Lower lobe of right lung (tissue), 2 donors: ENCODE results near the gene TNPO1. TPM values are rescaled to one million over a fixed set of nuclear protein-coding genes. Genes with fewer than 3 reads are reported as not detected.

ENCODE experiments used
- ATAC-seq, 2 donors: fragments of 200-7000 bp; cut with Tn5 transposase; one replicate each; pipeline ENCODE4 v1.9.1; 2020 to 2022; ENCODE audit warnings: mild to moderate bottlenecking in 2 of 2, moderate library complexity in 2 of 2
- DNase-seq: peaks from one replicate; pipeline ENCODE4 v3.0.0-alpha.2; 2020
- H3K27ac ChIP-seq: fragments of 200-600 bp; one replicate; pipeline ENCODE4 v1.8.0; 2022
- H3K27me3 ChIP-seq: fragments of 200-600 bp; one replicate; pipeline ENCODE4 v1.8.0; 2022; ENCODE audit warnings: low read depth
- H3K36me3 ChIP-seq: fragments of 200-600 bp; one replicate; pipeline ENCODE4 v1.8.0; 2022; ENCODE audit warnings: mild to moderate bottlenecking
- H3K4me1 ChIP-seq: fragments of 200-600 bp; one replicate; pipeline ENCODE4 v1.8.0; 2022
- H3K4me3 ChIP-seq: fragments of 200-600 bp; one replicate; pipeline ENCODE4 v1.8.0; 2022; ENCODE audit warnings: mild to moderate bottlenecking
- H3K9me3 ChIP-seq: fragments of 200-600 bp; one replicate; pipeline ENCODE4 v1.8.0; 2022
- CTCF ChIP-seq: fragments of 200-600 bp; IDR thresholded peaks from one replicate; pipeline ENCODE4 v1.8.0; 2022; ENCODE audit warnings: antibody characterized with exemption, mild to moderate bottlenecking
- intact Hi-C: fragments of 100-400 bp; cut with DNase I; formaldehyde crosslinking; loops from one replicate; pipeline ENCODE4 v1.11.0; 2022
- total RNA-seq: library from RNA; stranded (reverse); fragmentation: NEBNext Ultra II Directional; extraction: Animal tissue kit (Norgen Biotek cat#: 25700); gene quantifications from one replicate; pipeline ENCODE4 v1.2.1, GENCODE V29; 2021
- donor health status: DM: no; HTN: yes; CAD: no; lungs with severe emphysema.

TNPO1 gene
- total RNA-seq, 1 donor from 2014 or later = 100 TPM

DNA sequence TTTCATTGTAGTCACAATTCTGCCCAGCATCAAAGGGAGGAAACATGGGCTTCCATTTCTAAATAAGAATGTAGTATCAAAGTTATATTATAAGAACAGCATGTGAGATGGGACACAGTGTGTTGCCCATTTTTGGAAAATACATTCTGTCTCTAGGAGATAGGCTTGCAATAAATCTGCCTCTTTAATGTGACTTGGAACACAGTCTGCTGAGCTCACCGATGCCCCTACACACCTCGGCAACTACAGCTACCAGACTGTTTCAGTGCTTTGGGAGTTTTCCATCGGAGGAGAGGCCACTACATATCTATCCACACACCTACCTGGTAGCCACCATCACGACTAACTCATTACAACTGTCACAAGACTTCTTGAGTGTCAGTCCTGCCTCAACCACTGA lies 120.4 kb downstream of the TNPO1 start:
- TF ChIP-seq CTCF = no peak
- intact Hi-C loops = no loop called here
- no peak overlapping the region for H3K4me3 ChIP-seq
- H3K4me1 ChIP-seq = peaks cover 25% of the 10 kb centered on the region
- H3K27ac ChIP-seq = no peak overlapping the region
- no peaks in the 10 kb centered on the region for H3K36me3 ChIP-seq
- no peaks in the 10 kb centered on the region for H3K9me3 ChIP-seq
- DNase-seq (no peak), ATAC-seq (no peak)
- H3K27me3 ChIP-seq = no peaks in the 10 kb centered on the region

- Histone ChIP-seq H3K4me3 (no peak overlapping the region), H3K27me3 (no peaks in the 10 kb centered on the region), H3K9me3 (no peaks in the 10 kb centered on the region), H3K27ac (no peak overlapping the region), H3K4me1 (peaks cover 25% of the 10 kb centered on the region), H3K36me3 (no peaks in the 10 kb centered on the region)
- ATAC-seq (peak; percentile 43 to 51), DNase-seq (no peak)
- no peak for TF ChIP-seq CTCF
- intact Hi-C loops = no loop called here
Measured at GRCh38 chr5:72937517-72938061, 121.1 kb downstream of the TNPO1 start.

DNA sequence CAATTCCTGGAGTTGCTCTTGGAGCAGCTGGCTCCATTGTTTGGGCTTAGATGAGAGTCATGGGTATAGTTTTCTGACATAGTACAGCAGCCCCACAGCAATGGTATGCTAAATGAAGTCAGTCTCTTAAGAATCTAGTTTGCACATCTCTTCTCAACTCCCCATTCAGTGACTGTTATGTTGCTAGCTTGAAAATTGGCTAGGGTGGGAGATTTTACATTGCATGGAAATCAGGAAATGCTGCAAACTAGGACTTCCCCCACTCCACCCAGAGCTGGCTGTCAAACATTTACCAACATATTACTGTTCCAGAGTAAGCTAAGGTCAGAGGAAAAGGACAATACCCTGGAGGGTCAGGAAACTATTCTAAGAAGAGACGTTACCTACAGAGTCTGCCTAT lies 121.7 kb downstream of the TNPO1 start:
- no peak for TF ChIP-seq CTCF
- H3K9me3 ChIP-seq = no peaks in the 10 kb centered on the region
- intact Hi-C loops = no loop called here
- ATAC-seq (peak; percentile 46 to 82), DNase-seq (no peak)
- no peaks in the 10 kb centered on the region for H3K27me3 ChIP-seq
- H3K27ac ChIP-seq = no peak overlapping the region
- H3K4me1 ChIP-seq = peaks cover 25% of the 10 kb centered on the region
- H3K4me3 ChIP-seq = no peak overlapping the region
- H3K36me3 ChIP-seq = no peaks in the 10 kb centered on the region

DNA sequence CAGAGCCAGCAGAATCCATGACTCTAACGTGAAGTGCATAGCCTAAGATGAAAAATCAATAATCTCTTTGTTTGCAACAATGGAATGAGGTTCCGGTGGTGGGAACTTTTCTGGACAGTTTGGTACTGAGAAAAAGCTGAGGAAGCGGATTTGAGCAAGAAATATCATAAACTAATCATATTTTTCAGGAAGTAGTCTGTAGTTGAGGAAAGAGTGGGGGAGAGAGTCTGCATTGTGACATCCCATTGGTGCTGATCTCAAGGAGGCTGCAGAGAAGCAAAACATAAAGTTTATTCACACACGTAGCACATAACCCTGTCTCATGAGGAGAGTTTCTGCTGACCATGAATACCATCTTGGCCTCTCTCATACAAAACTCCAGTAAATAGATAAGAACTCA lies 123.6 kb downstream of the TNPO1 start:
- H3K27me3 ChIP-seq = no peaks in the 10 kb centered on the region
- no peak for DNase-seq
- peak overlapping the region; percentile 38 for H3K27ac ChIP-seq
- no peak overlapping the region for H3K4me3 ChIP-seq
- H3K9me3 ChIP-seq = no peaks in the 10 kb centered on the region
- intact Hi-C loops = no loop called here
- peaks cover 25% of the 10 kb centered on the region for H3K4me1 ChIP-seq
- H3K36me3 ChIP-seq = no peaks in the 10 kb centered on the region
- TF ChIP-seq CTCF = no peak
- peak; percentile 48 to 52 for ATAC-seq

- ATAC-seq = no peak
Measured at GRCh38 chr5:72943307-72943706, 126.8 kb downstream of the TNPO1 start.

More at GRCh38 chr5:72943307-72943706, 126.8 kb downstream of the TNPO1 start:
- intact Hi-C loops = no loop called here
- DNase-seq = no peak
- no peak for TF ChIP-seq CTCF
- H3K36me3 ChIP-seq = no peaks in the 10 kb centered on the region
- no peaks in the 10 kb centered on the region for H3K9me3 ChIP-seq
- no peak overlapping the region for H3K27ac ChIP-seq
- H3K4me3 ChIP-seq = no peak overlapping the region
- H3K27me3 ChIP-seq = no peaks in the 10 kb centered on the region
- H3K4me1 ChIP-seq = peaks cover 30% of the 10 kb centered on the region
